ENCODE measurements around the gene ITGA11. TPM values are rescaled to one million over a fixed set of nuclear protein-coding genes. Genes with fewer than 3 reads are reported as not detected.

Gene ITGA11
- polyA plus RNA-seq, 6 donors from 2014 or later: 0.04 TPM; not detected in 5

DNA sequence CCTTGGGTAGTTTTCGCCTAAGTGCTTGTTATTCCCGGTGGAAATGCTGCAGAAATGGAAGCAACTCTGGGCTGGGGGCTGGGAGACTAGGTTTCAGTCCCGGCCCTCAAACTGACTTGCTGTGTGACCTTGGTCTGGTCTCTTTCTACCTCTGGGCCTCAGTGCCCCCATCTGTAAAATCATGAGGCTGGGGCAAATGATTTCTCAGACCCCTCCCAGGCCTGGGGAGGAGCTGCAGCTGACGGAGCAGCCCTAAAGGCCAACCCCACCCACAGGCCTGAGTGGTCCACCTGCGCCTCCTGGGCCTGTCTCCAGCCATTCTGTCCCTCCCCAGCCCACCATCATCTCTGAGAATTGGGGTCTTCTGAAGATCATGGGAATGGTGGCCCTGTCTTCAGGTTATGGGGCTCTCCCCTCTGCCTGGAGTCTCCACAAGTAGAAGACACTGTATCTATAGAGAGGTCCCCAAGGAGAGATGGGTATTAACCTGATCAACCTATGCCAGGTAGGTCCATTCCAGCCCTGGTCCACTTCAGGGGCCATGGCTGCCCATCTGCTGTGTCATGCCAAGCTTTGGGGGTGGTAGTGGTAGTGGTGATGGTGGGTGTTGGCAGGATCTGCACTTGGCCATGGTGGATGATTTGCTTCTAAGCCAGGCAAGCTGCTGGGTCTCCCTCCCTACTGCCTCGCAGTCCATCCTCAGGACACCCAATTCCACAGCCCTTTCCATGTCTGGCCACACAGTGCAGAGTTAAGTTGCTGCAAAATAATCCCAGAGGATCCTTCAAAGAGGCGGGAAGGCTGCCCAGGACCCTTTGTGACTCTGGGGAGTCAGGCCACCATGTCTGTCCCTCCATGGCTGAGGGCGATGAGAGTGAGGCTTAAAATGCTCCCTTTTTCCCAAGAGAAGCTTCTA lies 46.0 kb downstream of the ITGA11 start:
- ATAC-seq (ENCODE audit: low read depth in 2 of 2) (no peak), DNase-seq (no peak)
- Mint-ChIP-seq H3K4me1 (no peaks in the 10 kb centered on the region), H3K36me3 (peaks cover 0 to 5% of the 10 kb centered on the region in 2 donors), H3K4me3 (no peak overlapping the region), H3K27me3 (peaks cover 0 to 10% (median 4%) of the 10 kb centered on the region in 3 donors), H3K9me3 (no peaks in the 10 kb centered on the region), H3K27ac (no peak overlapping the region)

DNA sequence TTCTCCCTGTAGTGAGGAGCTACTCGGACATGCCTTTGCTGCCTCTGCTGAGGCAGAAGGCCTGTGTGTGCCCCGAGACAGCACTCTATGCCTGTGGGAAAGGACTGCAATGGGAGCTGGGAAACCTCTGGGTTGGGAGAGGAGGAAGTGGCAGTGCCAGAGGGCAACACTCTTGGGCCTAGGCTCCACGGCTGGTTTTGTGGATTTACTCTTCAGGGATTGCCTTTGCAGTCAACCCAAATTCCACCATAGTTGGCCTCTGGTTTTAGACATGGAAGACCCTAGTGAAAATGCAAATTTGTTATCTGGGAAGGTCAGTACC lies 46.8 kb downstream of the ITGA11 start:
- peaks cover 0 to 5% of the 10 kb centered on the region in 2 donors for H3K36me3 Mint-ChIP-seq
- H3K9me3 Mint-ChIP-seq: no peaks in the 10 kb centered on the region
- ATAC-seq (ENCODE audit: low read depth in 2 of 2): no peak
- no peak for DNase-seq
- no peak overlapping the region for H3K27ac Mint-ChIP-seq
- H3K27me3 Mint-ChIP-seq: peaks cover 0 to 10% (median 0%) of the 10 kb centered on the region in 3 donors
- no peak overlapping the region for H3K4me3 Mint-ChIP-seq
- peaks cover 0 to under 1% (median 0%) of the 10 kb centered on the region in 3 donors for H3K4me1 Mint-ChIP-seq

DNA sequence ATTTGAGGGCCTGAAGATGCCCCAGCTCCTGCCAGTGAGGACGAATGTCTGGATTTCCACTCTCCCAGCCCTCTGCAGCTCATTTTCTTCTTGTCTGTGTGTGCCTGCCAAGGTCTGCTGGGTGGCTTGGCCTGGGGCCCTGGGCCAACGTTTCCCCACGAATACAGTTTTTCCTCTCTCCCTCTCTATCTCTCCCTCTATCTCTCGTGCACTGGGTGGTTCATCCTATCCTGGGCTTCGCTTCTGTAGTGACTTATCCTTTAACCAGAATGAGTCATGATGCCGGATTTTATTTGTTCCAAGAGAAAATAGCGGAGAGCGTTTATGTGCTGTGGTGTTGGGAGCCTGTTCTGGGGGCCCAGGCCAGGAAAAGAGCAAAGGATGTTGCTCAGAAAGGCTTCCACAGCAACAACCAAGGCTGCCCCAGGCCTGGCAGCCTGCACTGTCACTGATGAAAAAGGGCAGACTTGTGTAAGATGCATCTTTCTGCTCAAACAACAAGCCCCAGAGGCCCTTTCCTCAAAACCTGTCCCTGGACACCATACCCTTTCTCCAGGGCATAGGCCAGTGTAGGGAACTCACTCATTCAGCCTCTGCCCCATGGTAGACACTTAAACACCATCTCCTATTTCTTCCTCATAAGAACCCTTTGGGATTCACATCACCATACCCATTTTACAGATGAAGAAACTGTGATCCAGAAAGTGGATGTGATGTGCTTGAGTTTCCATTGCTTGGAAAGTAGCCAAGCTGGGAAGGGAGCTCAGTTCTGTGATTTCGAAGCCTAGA lies 47.3 kb downstream of the ITGA11 start:
- Mint-ChIP-seq H3K9me3 (no peaks in the 10 kb centered on the region), H3K27ac (peak overlapping the region in 1 of 6 donors; percentile 63), H3K4me1 (peaks cover 0 to 6% (median 4%) of the 10 kb centered on the region in 3 donors), H3K4me3 (no peak overlapping the region), H3K36me3 (peaks cover 0 to 5% of the 10 kb centered on the region in 2 donors), H3K27me3 (peaks cover 0 to 4% (median 0%) of the 10 kb centered on the region in 3 donors)
- no peak for DNase-seq
- ATAC-seq (ENCODE audit: low read depth in 2 of 2): no peak

DNA sequence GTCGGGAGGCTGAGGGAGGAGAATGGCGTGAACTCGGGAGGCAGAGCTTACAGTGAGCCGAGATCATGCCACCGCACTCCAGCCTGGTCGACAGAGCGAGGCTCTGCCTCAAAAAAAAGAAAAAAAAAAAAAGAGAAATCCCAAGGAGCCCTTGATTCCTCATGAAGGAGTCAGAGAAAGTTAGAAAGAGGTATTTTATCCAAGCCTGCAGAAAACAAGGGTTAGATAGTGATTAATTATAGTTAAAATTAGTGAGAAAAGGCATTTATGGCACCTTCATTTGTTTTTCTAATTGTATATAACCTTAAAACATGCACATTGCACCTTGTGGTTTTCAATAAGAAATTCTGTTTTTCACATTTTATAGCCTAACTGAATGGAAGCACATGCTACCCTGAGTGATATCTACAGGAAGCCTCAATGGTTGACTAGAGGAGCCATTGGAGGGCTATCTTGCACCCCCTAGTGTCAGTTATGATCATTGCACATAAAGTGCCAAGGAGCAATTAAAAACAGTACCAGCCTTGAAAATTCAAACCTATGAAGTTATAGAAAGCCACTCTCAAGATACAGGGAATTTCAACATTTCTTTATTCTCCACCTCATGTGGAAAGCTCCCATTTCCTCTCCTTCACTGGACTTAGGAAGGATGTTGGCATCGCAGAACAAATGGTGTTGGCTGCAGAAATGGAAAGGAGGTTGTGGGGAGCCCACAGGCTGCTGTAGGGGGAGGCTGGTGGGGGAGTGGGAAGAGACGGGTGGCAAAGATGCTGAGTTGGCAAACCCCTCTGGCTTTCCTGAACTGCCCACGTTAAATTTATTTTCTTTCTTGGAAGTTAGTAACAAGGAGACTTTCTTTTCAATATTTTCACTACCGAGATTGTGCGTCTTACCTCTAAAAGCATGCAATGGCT lies 48.5 kb downstream of the ITGA11 start:
- DNase-seq (peak; percentile 20), ATAC-seq (ENCODE audit: low read depth in 2 of 2) (peak; percentile 43 to 52)
- Mint-ChIP-seq H3K4me3 (no peak overlapping the region), H3K9me3 (no peaks in the 10 kb centered on the region), H3K36me3 (peaks cover 0 to 5% of the 10 kb centered on the region in 2 donors), H3K27ac (no peak overlapping the region), H3K4me1 (peaks cover 7 to 13% (median 12%) of the 10 kb centered on the region in 3 donors), H3K27me3 (peaks cover 0 to 4% (median 0%) of the 10 kb centered on the region in 3 donors)

DNA sequence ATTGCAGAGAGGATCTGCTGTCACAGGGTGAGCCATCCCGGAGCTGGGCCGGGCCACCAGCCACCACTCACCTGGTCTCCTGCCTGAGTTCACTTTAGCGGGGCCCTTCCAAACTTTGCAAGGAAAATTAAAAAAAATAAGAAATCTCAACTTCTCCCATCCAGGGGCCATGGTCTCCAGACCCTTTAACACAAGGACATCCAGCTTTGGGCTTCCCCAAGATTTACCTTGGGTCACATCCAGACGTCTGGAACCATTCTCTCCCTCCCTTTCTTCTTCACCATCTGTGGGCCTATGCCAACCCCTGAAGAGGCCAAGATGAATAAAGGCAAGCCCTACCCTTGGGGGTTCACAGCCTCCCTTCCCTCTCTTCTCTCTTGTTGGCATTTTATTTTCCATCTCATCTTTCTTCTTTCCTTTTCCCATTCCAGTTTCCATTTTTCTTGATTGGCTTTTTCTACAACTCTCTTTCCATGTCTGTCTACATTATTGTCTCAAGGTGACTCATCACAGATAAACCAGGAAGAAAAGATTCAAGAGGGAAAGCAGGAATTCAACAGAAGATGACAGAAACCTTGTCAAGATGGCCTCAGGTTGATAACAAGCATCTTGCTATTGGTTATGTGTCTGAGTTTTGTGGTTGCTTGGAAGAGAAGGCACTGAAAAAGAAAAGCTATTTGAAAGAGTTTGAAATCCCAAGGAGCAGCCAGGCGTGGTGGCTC lies 49.5 kb downstream of the ITGA11 start:
- Mint-ChIP-seq H3K27me3 (peaks cover 0 to 4% (median 0%) of the 10 kb centered on the region in 3 donors), H3K27ac (no peak overlapping the region), H3K4me3 (no peak overlapping the region), H3K9me3 (no peaks in the 10 kb centered on the region), H3K4me1 (peaks cover 11 to 13% (median 12%) of the 10 kb centered on the region in 3 donors), H3K36me3 (peaks cover 0 to 5% of the 10 kb centered on the region in 2 donors)
- DNase-seq (no peak), ATAC-seq (ENCODE audit: low read depth in 2 of 2) (no peak)

DNA sequence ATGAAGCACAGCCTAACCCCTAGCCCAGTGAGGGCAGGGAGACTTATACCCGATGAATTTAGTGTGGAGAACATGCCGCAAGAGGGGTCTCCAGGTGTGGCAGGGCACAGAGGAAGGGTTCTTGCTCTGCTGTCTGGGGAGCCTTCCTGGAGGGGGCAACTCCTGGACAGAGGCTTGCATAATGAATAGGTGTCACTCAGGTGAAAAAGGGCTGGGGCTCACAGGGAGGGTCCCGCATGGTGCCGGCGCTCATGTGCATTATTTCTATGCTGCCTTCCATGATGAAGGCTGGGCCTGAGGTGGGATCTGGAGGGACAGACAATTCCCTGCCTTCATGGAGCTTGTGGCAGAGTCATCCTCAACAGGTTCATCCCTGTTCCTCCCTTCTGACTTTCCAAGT lies 51.5 kb downstream of the ITGA11 start:
- Mint-ChIP-seq H3K4me3 (no peak overlapping the region), H3K36me3 (peaks cover 0 to 5% of the 10 kb centered on the region in 2 donors), H3K27me3 (peaks cover 0 to 4% (median 0%) of the 10 kb centered on the region in 3 donors), H3K27ac (no peak overlapping the region), H3K4me1 (peaks cover 11 to 13% (median 12%) of the 10 kb centered on the region in 3 donors), H3K9me3 (no peaks in the 10 kb centered on the region)
- ATAC-seq (ENCODE audit: low read depth in 2 of 2) (no peak), DNase-seq (no peak)

DNA sequence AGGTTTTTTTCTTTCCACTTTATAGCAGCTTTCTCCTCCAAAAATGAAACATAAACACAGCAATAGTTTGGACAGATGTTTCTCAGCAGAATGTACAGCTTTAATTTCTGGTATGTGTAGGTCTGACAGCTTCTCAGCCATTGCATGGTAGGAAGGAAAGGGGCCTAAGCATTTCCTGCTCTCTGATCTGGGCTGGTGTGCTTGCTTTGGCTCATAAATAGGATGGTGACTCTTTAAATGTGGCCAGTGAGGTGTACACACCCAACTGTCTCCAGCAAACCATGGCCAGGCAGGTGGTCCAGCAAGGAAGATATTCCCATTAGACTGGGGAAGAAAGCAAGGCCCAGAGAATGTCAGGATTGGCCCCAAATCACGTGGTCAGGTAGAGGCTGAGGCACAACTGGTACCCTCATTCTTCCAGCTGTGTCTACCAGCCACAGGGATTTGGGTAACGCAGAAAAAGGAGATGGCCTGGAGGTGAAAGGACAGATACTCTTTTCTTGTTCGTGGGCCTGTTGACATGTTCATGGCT lies 52.1 kb downstream of the ITGA11 start:
- DNase-seq: no peak
- H3K27me3 Mint-ChIP-seq: peaks cover 0 to 4% (median 0%) of the 10 kb centered on the region in 3 donors
- H3K4me3 Mint-ChIP-seq: peak overlapping the region in 1 of 8 donors; percentile 26
- H3K36me3 Mint-ChIP-seq: peaks cover 0 to 5% of the 10 kb centered on the region in 2 donors
- H3K9me3 Mint-ChIP-seq: no peaks in the 10 kb centered on the region
- peaks cover 11 to 13% (median 12%) of the 10 kb centered on the region in 3 donors for H3K4me1 Mint-ChIP-seq
- ATAC-seq (ENCODE audit: low read depth in 2 of 2): no peak
- no peak overlapping the region for H3K27ac Mint-ChIP-seq

DNA sequence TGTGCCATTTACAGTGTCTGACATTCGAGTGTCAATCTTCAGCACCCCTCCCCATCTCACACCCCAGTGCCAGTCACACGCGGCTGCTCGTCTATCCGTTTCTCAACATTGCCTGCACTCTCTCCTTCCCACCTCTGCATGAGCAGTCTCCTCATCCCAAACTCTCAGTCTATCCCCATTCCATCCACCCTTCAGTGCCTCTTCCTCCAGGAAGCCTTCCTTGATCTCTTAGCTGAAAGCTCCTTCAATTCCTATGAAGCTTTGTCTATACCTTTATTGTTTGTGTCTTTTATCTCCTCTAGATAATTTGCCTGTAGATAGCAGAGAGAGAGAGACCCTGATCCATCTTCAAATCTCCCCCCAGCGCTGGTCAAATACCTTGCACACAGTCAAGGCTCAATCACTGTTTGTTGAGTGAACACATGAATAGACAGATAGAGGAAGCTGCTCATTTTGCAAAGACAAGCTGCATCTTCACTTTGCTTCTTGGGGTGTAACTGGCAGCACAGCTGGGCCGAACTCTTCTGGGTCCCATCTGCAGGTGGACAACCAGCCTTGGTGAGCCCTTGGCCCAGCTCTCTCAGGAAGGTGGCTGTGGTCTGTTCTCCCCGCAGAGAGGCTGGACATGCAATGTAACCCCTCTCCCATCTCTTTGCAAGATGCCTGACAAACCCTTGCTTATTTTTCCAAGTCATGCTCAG lies 52.8 kb downstream of the ITGA11 start:
- ATAC-seq (ENCODE audit: low read depth in 2 of 2): no peak
- H3K4me3 Mint-ChIP-seq: peak overlapping the region in 1 of 8 donors; percentile 26
- H3K4me1 Mint-ChIP-seq: peaks cover 11 to 13% (median 12%) of the 10 kb centered on the region in 3 donors
- peak overlapping the region in 1 of 6 donors; percentile 50 for H3K27ac Mint-ChIP-seq
- peaks cover 0 to 5% of the 10 kb centered on the region in 2 donors for H3K36me3 Mint-ChIP-seq
- no peak for DNase-seq
- H3K27me3 Mint-ChIP-seq: peaks cover 0 to 4% (median 0%) of the 10 kb centered on the region in 3 donors
- no peaks in the 10 kb centered on the region for H3K9me3 Mint-ChIP-seq

DNA sequence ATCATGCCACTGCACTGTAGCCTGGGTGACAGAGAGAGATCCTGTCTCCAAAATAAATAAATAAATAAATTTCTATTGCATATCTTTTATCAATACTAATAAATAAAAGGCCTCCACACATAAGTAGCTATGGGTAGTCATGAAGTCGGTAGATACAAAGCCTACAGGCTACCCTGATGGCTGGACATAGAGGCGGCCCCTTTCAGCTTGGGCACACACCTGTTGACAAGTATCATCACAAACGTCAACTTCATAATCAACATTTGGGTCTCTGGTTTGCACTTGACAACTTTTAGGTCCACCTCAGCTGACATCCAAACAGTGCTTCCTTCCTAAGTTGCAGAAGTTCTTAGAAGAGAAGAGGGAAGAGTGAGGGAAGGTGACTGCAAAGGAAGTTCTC lies 53.4 kb downstream of the ITGA11 start:
- peak overlapping the region in 1 of 8 donors; percentile 67 for H3K4me3 Mint-ChIP-seq
- H3K27me3 Mint-ChIP-seq: peaks cover 0 to 2% (median 0%) of the 10 kb centered on the region in 3 donors
- H3K9me3 Mint-ChIP-seq: peaks cover 0 to under 1% (median 0%) of the 10 kb centered on the region in 7 donors
- H3K4me1 Mint-ChIP-seq: peaks cover 11 to 13% (median 12%) of the 10 kb centered on the region in 3 donors
- no peak for DNase-seq
- H3K27ac Mint-ChIP-seq: no peak overlapping the region
- H3K36me3 Mint-ChIP-seq: peaks cover 0 to 5% of the 10 kb centered on the region in 2 donors
- no peak for ATAC-seq (ENCODE audit: low read depth in 2 of 2)

DNA sequence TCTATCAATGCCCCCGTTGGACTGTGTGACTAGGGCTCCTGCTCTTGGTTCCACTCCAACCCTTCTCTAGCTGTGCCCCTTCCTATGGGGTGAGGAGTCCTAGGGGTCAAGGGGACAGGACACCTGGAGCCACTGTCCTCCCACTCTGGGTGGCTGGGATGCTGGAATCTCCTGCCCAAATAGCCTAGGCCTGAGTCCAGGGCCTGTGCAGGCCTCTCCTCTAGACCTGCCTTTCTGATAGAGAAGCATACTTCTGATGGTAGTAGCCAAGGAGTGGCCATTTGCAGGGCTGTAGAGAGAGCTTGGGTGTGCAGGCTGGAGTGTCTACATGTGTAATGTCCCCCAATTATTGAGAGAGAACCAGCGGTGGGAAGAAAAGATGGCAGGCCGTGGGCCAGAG lies 54.2 kb downstream of the ITGA11 start:
- H3K4me1 Mint-ChIP-seq: peaks cover 11 to 13% (median 12%) of the 10 kb centered on the region in 3 donors
- H3K27me3 Mint-ChIP-seq: no peaks in the 10 kb centered on the region
- DNase-seq (no peak), ATAC-seq (ENCODE audit: low read depth in 2 of 2) (no peak)
- H3K36me3 Mint-ChIP-seq: peaks cover 0 to 4% of the 10 kb centered on the region in 2 donors
- no peak overlapping the region for H3K4me3 Mint-ChIP-seq
- peaks cover 0 to 3% (median 0%) of the 10 kb centered on the region in 7 donors for H3K9me3 Mint-ChIP-seq
- H3K27ac Mint-ChIP-seq: peak overlapping the region in 1 of 6 donors; percentile 12

DNA sequence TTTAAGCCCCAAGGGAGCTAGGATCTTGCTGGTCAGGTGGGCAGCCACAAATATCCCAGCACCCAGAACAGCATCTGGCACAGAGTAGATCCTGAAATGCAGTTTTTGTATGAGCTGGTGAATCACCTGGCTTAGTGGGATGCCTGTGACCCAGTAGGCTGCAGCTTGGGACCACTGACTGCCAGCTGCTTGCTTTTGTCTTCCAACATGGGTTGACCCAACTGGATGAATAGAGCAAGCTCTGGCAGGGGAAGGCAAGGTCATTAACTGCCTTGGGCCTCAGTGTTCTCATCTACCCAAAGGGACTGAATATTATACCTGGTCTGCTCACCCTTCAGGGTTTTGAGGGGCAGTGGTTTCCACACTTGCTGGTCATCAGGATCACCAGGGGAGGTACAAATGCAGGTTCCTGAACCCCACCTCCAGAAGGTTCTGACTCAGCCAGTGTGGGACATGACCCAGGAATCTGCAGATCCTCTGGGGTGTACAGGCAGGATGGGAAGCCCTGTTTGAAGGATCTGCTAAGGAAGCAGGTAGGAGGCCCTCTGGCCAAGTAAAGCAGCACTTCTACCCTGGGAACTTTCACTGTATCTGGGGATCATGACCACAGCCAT lies 55.4 kb downstream of the ITGA11 start:
- H3K27me3 Mint-ChIP-seq: no peaks in the 10 kb centered on the region
- no peaks in the 10 kb centered on the region for H3K36me3 Mint-ChIP-seq
- no peak for DNase-seq
- H3K27ac Mint-ChIP-seq: peak overlapping the region in 1 of 6 donors; percentile 14
- no peak for ATAC-seq (ENCODE audit: low read depth in 2 of 2)
- peak overlapping the region in 1 of 8 donors; percentile 29 for H3K4me3 Mint-ChIP-seq
- H3K9me3 Mint-ChIP-seq: peaks cover 0 to 3% (median 0%) of the 10 kb centered on the region in 7 donors
- H3K4me1 Mint-ChIP-seq: peaks cover 11 to 13% (median 12%) of the 10 kb centered on the region in 3 donors
